Gastrocnemius medialis (tissue), 4 donors: ENCODE data around the gene PIAS4.

Experiments
- CTCF ChIP-seq, 5 experiments: fragments of 450-650 bp in 3 of 5; fragments of 200-600 bp in 2 of 5; sonication (generic) in 2 of 5; IDR thresholded peaks in 4 of 5; conservative IDR thresholded peaks in 1 of 5; 1 replicate in 4 of 5; 2 replicates in 1 of 5; pipeline ENCODE4 v1.5.1; 2016 to 2019; ENCODE audit warnings: antibody characterized with exemption in 5 of 5, mild to moderate bottlenecking in 3 of 5, moderate library complexity in 3 of 5
- POLR2A ChIP-seq, 2 donors: fragments of 450-650 bp; IDR thresholded peaks; one replicate each; pipeline ENCODE4 v1.6.1; 2017; ENCODE audit warnings: antibody characterized with exemption in 2 of 2, mild to moderate bottlenecking in 2 of 2, moderate library complexity in 2 of 2

DNA sequence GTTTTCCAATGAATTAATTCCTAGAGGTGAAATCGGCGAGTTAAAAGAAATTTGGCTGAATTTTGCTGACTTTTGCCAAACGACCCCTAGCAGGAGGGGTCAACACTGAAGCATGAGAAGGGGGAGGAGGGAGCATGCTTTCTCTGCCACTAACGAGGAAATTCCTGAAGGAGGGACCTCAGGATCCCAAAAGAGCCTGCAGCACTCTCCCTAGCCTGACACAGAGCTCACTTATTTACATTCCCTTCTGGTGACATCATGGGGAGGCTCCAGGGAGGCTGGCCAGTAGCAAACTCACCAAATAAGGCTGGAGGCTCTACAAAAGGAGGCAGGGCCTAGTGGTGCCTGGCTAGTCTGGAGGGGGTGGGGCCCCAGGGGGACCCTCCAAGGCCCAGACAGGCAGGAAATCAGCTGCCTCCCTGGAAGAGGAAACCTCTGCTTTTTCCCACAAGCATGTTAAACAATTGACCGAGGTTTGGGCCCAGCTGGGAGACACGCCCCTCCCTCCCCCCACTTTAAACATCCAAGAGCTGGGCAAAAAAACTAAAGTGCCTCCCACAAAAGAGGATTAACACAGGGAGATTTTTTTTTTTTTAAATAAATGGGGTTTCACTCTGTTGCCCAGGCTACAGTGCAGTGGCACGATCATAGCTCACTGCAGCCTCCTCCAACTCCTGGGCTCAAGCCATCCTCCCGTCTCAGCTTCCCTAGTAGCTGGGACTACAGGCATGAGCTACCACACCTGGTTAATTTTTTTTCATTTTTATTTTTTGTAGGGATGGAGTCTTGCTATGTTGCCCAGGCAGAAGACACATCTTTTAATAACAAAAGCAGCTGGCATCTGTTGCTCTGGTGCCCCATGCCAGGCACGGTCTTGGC is 38.7 kb upstream of the PIAS4 start:
- TF ChIP-seq CTCF (IDR thresholded peaks at IDR 0.05 in 4 of 5, conservative IDR thresholded peaks at IDR 0.05 in 1 of 5): no peak
- TF ChIP-seq POLR2A (IDR thresholded peaks at IDR 0.05): peak in 1 of 2 donors; percentile 62
